Stimulated activated CD8-positive, alpha-beta memory T cell treated with anti-CD3 and anti-CD28 coated beads, Interleukin-4, amount 100 ng/mL, for 24 hours (primary cell): ENCODE measurements around the gene GNG5.
"Not testable (repeated sequence)": the region's sequence is repeated elsewhere in the genome, so short reads cannot be mapped to it uniquely, and the experiment has no call there.

ENCODE experiments used
- DNase-seq: peaks from one replicate; pipeline ENCODE4 v3.0.0-alpha.2; 2020; ENCODE audit warnings: low read depth

Gene GNG5

DNA sequence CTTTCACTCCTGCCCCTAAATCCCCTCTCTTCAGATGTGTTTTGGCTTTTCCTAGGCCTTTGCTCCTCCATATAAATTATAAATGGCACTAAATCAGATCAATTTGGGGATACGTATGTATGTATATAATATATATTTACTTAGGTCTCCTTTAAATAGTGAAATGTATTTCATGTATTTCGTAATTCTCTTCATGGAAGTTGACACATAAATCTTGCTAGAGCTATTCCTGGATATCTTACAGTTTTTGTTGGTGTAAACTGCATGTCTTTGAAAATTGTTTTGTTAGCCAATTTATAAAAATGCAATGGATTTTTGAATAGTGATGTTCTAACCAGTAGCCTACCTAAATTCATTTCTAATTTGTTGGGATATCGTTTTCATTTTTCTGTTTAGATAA, 18.3 kb downstream of the GNG5 start:
- no peak for DNase-seq

DNA sequence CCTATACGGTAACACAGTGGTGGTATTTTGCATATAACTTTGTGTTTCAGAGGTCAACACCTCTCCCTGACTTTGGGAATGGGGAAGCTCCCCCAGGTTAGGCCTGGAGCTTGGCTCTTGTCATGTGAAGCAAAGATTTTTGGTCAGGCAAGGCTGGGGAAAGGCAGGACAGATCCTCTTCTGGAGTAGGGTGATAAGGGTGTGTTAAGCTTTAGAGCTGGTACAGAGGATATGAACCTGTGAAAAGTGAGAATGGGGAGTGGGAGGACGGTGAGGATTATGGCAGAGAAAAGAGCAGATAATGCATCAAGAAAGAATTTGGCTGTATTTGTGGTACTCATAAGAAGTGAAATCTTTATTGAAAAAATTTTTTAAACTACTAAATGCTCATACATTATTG, 25.1 kb downstream of the GNG5 start:
- no peak for DNase-seq

DNA sequence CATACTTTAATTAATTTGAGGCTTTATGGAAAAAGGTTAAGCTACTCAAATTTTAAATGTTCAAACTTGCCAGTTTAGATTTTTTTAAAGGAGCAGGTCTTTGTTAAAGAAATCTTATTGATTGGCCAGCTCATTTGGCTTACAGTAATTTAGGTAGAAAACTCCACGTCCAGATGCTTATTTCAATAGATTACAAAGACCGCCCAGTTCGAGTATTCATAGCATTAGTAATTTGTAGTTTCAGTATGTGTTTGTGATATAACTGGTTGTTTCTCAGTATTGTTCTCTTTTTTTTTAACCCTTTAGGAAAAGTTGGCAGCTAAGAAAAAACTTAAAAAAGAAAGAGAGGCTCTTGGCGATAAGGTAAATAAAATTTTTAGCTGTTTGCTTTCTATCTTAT, 25.7 kb downstream of the GNG5 start:
- DNase-seq, result no peak

DNA sequence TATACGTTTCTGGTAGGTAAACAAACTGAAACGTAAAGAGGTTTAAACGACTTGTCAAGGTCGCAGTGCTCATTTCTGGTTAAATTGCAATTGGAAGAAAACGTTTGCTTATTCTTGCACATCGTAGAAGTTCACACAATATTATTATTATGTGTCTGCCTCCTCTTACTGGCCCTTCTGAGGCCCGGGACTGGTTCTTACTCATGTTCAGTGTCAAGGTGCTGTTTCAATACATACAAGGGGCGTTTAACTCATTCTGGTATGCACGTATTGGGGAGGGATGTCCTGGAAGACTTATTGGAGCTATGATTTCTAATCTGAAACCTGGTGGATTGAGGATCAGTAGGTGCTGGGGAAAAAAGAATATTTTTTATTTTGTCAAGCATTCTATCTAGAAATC, 26.4 kb downstream of the GNG5 start:
- DNase-seq, result no peak

DNA sequence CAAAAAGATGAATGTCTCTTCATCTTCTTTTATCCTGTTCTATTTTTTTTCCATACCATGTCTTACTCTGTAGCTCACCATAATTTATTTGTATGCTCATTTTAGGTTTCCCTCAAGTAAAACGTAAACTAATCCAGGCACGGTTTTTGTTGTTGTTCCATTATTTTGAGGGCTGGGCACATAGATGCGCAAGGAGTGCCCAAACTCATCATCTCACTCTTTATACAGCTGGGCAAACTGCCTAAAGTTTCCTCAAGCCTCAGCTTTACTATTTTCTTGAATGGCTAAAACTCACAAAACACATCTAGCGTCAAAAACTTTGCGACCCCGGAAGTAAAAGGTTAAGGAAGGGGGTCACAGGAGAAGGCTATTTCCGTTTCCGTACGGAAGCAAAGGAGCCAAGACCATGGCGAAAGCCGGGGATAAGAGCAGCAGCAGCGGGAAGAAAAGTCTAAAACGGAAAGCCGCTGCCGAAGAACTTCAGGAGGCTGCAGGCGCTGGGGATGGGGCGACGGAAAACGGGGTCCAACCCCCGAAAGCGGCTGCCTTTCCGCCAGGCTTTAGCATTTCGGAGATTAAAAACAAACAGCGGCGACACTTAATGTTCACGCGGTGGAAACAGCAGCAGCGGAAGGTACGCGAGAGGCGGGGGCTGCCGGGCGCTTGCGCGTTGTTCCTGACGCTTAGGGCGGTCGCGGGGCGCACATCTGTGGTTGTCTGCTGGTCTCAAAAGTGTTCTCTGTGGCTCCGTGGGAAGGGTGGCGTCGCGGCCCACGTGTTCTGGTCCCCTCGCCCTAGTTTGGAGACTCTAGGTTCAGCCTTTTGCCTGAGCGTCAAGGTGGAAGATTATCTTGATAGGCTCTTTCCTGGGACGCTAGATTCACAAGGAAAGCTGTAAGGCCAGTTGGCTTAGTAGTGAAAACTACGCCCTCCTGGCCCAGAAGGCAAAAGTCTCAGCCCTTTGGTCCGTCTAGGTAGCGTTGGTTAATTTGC, 27.2 kb downstream of the GNG5 start, which contains the start of gene RPF1:
TSS of gene RPF1 (plus strand) at position 391 of the 993 bp plus-strand sequence. CDS start at position 407, 16 bp downstream.
- DNase-seq, result peak; percentile 73

DNA sequence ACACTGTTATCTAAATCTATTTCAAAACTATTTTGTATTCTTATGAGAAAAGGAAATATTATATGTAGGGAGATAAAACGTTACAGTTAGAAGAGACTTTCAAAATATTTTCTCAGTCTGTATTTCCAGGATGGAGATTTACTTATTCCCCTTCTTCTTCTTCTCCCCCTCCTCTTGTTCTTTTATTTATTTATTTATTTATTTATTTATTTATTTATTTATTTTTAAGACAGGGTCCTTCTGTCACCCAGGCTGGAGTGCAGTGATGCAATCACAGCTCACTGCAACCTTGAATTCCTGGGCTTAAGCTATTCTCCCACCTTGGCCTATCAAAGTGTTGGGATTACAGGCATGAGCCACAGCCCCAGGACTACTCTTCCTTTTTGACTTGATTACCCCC, 30.2 kb downstream of the GNG5 start:
- DNase-seq, result no peak

DNA sequence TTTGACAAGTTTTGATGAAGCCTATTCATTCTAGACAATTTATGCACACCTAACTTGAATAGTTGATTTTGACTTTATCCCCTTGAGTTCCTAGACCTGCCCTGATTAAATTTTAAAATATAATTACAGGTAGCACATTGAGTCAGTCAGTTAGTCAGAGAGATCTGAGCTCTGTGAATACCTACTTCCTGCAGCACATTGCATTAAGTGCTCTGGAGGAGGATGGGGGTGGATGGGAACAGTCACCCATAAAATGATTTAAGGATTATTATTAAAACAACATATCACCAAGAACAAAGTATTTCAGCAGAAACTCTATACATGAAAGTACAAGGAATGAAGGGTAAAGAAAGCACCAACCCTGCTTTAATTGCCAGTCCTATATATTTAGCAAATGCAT, 39.1 kb downstream of the GNG5 start:
- no peak for DNase-seq

DNA sequence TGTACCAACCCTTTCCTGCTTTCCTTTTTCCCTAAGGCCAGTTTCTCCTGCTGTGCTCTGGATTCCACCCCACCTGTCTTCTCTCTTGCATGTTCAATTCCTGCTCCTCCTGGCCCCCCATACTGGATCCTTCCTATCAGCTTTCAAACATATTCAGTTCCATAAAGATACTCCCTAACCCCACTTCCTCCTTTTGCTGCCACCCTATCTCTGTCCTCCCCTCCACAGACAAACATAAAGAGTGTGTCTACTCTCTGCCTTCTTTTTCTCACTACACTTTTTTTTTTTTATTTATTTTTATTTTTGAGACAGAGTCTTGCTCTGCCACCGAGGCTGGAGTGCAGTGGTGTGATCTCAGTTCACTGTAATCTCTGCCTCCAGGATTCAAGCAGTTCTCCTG, 44.3 kb downstream of the GNG5 start:
- DNase-seq, result no peak

DNA sequence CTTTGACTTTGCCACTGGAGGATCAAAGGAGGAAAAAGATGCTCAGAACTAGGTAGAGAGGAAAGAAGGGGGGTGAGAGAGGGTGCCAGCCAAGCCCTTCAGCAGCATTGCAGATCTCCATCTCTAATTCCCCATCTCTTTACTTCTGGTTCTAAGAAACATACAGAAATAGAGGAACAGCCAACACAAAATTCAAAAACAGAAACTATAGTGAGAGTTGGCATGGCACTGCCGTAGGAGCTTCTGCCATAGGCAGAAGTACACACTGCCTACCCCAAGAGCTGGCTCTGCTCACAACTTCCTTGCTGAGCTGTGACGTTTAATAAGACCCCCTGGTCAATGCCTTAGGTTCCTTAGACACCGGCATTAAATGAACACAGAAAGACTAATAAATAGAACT, 53.9 kb downstream of the GNG5 start:
- DNase-seq, result no peak

DNA sequence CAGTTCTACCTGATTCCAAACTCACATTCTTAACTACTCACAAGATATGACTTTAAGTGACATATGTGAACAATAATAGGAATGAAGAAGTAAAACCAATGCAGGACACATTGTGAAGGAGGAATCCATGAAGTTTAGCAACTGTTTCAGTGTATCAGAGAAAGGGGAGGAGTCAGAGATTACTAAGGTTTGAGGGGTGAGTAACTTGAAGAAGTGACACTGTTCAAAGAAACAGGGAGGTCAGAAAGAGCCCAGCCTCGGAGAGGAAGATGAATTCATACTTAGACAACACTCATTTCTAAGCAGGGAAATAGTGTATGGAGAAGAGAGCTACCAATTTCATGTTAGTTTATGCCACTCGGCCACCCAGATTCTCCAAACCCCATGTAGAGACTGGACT, 55.5 kb downstream of the GNG5 start:
- DNase-seq, result no peak

DNA sequence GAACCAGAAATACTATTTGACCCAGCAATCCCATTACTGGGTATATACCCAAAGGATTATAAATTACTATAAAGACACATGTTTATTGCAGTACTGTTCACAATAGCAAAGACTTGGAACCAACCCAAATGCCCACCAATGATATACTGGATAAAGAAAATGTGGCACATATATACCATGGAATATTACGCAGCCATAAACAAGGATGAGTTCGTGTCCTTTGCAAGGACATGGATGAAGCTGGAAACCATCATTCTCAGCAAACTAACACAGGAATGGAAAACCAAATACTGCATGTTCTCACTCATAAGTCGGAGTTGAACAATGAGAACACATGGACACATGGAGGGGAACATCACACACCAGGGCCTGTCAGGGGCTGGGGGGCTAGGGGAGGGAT, 57.7 kb downstream of the GNG5 start:
- not testable (repeated sequence) for DNase-seq
